ENCODE data around the gene CRTC1.
A peak's percentile ranks its signal among the peaks of the same experiment; 100 is the strongest.

The CRTC1 gene

GRCh38 chr19:18683109-18683957 is at the start of gene CRTC1:
TSS of gene CRTC1 (plus strand) at chr19:18683680. CDS start at chr19:18683703, 23 bp downstream.
- ATAC-seq (ENCODE audit: insufficient read depth, low read depth) (peak; percentile 79), DNase-seq (peak; percentile 93)
- TF ChIP-seq CTCF (IDR thresholded peaks at IDR 0.05; ENCODE audit: borderline replicate concordance, extremely low read depth, low read length, poor library complexity, severe bottlenecking) (no peak), EZH2 (IDR thresholded peaks at IDR 0.05; ENCODE audit: borderline replicate concordance, low read depth, low read length, severe bottlenecking) (no peak)
- Histone ChIP-seq H3K9me3 (ENCODE audit: insufficient read depth, low read length, severe bottlenecking) (no peaks in the 10 kb centered on the region), H3K4me1 (ENCODE audit: insufficient read depth, low read length) (peaks cover 26% of the 10 kb centered on the region), H3K79me2 (ENCODE audit: insufficient read depth, low read length) (peaks cover 14% of the 10 kb centered on the region), H2AFZ (ENCODE audit: low read depth, low read length) (peak within 1 kb of the TSS; percentile 91), H3K27me3 (ENCODE audit: insufficient read depth, low read length, poor library complexity) (no peaks in the 10 kb centered on the region), H3K36me3 (ENCODE audit: insufficient read depth, low read length) (no peaks in the 10 kb centered on the region), H3K4me2 (ENCODE audit: insufficient read depth, low read length) (peak within 1 kb of the TSS; percentile 88), H3K9ac (ENCODE audit: low read depth, low read length) (peak within 1 kb of the TSS; percentile 85), H4K20me1 (ENCODE audit: insufficient read depth, low read length) (peaks cover 6% of the 10 kb centered on the region; the same call in 1 of the 2 replicates), H3K4me3 (ENCODE audit: low read depth in 1 of 2, low read length in 2 of 2) (peak within 1 kb of the TSS; percentile 47 to 66; a peak in 3 of 4 replicates), H3K27ac (ENCODE audit: low read length) (peak within 1 kb of the TSS; percentile 90)

GRCh38 chr19:18634612-18635297 is 48.7 kb upstream of the CRTC1 start:
- Histone ChIP-seq H3K79me2 (ENCODE audit: insufficient read depth, low read length) (peaks cover 29% of the 10 kb centered on the region), H3K4me1 (ENCODE audit: insufficient read depth, low read length) (peaks cover 28% of the 10 kb centered on the region), H2AFZ (ENCODE audit: low read depth, low read length) (no peak overlapping the region), H3K9ac (ENCODE audit: low read depth, low read length) (no peak overlapping the region), H3K4me2 (ENCODE audit: insufficient read depth, low read length) (no peak overlapping the region), H3K27me3 (ENCODE audit: insufficient read depth, low read length, poor library complexity) (no peaks in the 10 kb centered on the region), H3K4me3 (ENCODE audit: low read depth in 1 of 2, low read length in 2 of 2) (no peak overlapping the region), H3K27ac (ENCODE audit: low read length) (no peak overlapping the region), H4K20me1 (ENCODE audit: insufficient read depth, low read length) (peaks cover 8% of the 10 kb centered on the region; the same call in 1 of the 2 replicates), H3K36me3 (ENCODE audit: insufficient read depth, low read length) (peaks cover 3% of the 10 kb centered on the region; the same call in 1 of the 2 replicates), H3K9me3 (ENCODE audit: insufficient read depth, low read length, severe bottlenecking) (no peaks in the 10 kb centered on the region)
- no peak for TF ChIP-seq CTCF (IDR thresholded peaks at IDR 0.05; ENCODE audit: borderline replicate concordance, extremely low read depth, low read length, poor library complexity, severe bottlenecking)
- no peak for TF ChIP-seq EZH2 (IDR thresholded peaks at IDR 0.05; ENCODE audit: borderline replicate concordance, low read depth, low read length, severe bottlenecking)
- DNase-seq (no peak), ATAC-seq (ENCODE audit: insufficient read depth, low read depth) (no peak)

GRCh38 chr19:18635831-18636182 is 47.7 kb upstream of the CRTC1 start:
- peaks cover 28% of the 10 kb centered on the region for H3K4me1 ChIP-seq (ENCODE audit: insufficient read depth, low read length)
- ATAC-seq (ENCODE audit: insufficient read depth, low read depth) = no peak

More at GRCh38 chr19:18635831-18636182, 47.7 kb upstream of the CRTC1 start:
- no peak for DNase-seq
- H4K20me1 ChIP-seq (ENCODE audit: insufficient read depth, low read length) = peaks cover 13% of the 10 kb centered on the region; the same call in 1 of the 2 replicates
- no peak overlapping the region; the same call in 1 of the 2 replicates for H2AFZ ChIP-seq (ENCODE audit: low read depth, low read length)
- H3K9ac ChIP-seq (ENCODE audit: low read depth, low read length) = no peak overlapping the region
- H3K27ac ChIP-seq (ENCODE audit: low read length) = no peak overlapping the region
- no peak for TF ChIP-seq CTCF (IDR thresholded peaks at IDR 0.05; ENCODE audit: borderline replicate concordance, extremely low read depth, low read length, poor library complexity, severe bottlenecking)
- TF ChIP-seq EZH2 (IDR thresholded peaks at IDR 0.05; ENCODE audit: borderline replicate concordance, low read depth, low read length, severe bottlenecking) = no peak
- H3K27me3 ChIP-seq (ENCODE audit: insufficient read depth, low read length, poor library complexity) = no peaks in the 10 kb centered on the region
- peak overlapping the region in 1 of 2 experiments; percentile 87; a peak in 2 of 4 replicates for H3K4me3 ChIP-seq (ENCODE audit: low read depth in 1 of 2, low read length in 2 of 2)
- peaks cover 3% of the 10 kb centered on the region; the same call in 1 of the 2 replicates for H3K36me3 ChIP-seq (ENCODE audit: insufficient read depth, low read length)
- H3K79me2 ChIP-seq (ENCODE audit: insufficient read depth, low read length) = peaks cover 39% of the 10 kb centered on the region
- no peaks in the 10 kb centered on the region for H3K9me3 ChIP-seq (ENCODE audit: insufficient read depth, low read length, severe bottlenecking)
- peak overlapping the region; percentile 70 for H3K4me2 ChIP-seq (ENCODE audit: insufficient read depth, low read length)
